Fibroblast of pulmonary artery (primary cell): ENCODE results near the gene MARCHF10.
"Not testable (repeated sequence)": the region's sequence is repeated elsewhere in the genome, so short reads cannot be mapped to it uniquely, and the experiment has no call there.

Experiments
- DNase-seq: peaks from one replicate; pipeline ENCODE4 v3.0.0-alpha.2; 2010; ENCODE audit warnings: low read depth
- H3K4me3 ChIP-seq: replicated peaks from 2 replicates; pipeline ENCODE4 v1.5.1; 2011; ENCODE audit warnings: low read depth, mild to moderate bottlenecking, control low read depth, low read length, moderate library complexity
- TF ChIP-seq, protein P1 (sequence below): IDR thresholded peaks from 2 replicates; pipeline ENCODE4 v1.5.1; 2011; ENCODE audit warnings: mild to moderate bottlenecking, control low read depth, low read length, inconsistent platforms; ENCODE audit errors: missing control alignments

The MARCHF10 gene, protein sequence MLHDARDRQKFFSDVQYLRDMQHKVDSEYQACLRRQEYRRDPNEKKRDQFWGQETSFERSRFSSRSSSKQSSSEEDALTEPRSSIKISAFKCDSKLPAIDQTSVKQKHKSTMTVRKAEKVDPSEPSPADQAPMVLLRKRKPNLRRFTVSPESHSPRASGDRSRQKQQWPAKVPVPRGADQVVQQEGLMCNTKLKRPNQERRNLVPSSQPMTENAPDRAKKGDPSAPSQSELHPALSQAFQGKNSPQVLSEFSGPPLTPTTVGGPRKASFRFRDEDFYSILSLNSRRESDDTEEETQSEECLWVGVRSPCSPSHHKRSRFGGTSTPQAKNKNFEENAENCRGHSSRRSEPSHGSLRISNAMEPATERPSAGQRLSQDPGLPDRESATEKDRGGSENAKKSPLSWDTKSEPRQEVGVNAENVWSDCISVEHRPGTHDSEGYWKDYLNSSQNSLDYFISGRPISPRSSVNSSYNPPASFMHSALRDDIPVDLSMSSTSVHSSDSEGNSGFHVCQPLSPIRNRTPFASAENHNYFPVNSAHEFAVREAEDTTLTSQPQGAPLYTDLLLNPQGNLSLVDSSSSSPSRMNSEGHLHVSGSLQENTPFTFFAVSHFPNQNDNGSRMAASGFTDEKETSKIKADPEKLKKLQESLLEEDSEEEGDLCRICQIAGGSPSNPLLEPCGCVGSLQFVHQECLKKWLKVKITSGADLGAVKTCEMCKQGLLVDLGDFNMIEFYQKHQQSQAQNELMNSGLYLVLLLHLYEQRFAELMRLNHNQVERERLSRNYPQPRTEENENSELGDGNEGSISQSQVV

DNA sequence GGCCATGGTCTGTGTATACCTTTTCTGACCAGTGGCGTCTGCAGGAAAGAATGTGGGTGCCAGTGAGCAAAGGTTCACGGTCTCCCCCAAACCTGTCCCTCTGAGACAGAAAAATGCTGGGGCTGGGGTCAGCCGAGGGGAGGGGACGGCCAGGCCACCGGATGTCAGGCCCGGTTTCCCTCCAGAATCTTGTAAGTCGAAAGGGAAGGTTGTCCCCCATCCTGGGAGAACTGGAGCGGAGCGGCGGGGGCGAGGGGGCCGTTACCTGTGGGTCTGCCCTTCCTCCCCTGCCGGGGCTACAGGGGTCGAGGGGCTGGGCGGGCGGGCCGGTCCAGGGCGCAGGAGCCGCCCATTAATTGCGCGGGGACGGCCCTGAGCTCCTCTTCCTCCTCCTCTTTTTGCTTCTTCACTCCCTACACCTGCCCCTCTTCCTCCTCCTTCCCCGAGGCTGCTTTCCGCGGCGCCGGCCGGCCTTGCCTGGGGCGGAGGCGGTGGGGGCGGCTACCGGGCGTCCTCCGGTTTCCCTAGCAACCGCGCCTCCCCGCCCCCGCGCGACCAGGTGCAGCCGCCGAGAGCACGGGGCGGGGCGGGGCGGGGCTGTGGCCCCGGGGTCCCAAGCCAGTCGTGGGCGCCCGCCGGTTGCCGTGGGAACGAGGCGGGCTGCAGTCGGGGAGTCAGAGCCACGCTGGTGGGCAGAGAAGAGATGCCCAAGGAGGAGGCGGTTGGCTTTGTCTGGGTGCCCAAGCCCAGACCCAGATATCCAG lies at the start of gene MARCHF10:
TSS of gene MARCHF10 (minus strand) at position 503 of the 764 bp plus-strand sequence. CDS start 6,579 bp downstream, outside the sequence.
- peak within 1 kb of the TSS; percentile 5 for H3K4me3 ChIP-seq
- TF ChIP-seq, protein P1, sequence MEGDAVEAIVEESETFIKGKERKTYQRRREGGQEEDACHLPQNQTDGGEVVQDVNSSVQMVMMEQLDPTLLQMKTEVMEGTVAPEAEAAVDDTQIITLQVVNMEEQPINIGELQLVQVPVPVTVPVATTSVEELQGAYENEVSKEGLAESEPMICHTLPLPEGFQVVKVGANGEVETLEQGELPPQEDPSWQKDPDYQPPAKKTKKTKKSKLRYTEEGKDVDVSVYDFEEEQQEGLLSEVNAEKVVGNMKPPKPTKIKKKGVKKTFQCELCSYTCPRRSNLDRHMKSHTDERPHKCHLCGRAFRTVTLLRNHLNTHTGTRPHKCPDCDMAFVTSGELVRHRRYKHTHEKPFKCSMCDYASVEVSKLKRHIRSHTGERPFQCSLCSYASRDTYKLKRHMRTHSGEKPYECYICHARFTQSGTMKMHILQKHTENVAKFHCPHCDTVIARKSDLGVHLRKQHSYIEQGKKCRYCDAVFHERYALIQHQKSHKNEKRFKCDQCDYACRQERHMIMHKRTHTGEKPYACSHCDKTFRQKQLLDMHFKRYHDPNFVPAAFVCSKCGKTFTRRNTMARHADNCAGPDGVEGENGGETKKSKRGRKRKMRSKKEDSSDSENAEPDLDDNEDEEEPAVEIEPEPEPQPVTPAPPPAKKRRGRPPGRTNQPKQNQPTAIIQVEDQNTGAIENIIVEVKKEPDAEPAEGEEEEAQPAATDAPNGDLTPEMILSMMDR = no peak
- no peak for DNase-seq

DNA sequence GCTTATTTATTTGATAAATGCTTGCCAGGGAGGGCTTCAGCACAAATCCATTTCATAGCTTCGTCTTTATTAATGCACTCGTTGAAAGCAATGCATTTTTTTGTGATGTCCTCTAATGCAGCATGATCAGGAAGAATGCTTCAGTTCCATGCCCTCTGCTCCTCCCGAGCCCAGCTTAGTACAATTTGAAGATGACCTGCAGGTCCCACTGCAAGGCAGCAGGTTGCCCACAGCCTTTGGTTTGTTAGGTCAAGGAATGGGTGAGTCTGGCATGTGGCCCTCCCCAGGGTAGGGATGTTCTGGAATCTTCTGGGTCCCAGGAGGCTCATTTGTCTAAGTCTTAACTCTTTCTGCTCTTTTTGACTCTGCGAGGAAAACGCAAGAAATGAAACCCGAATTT lies 49.4 kb upstream of the MARCHF10 start:
- TF ChIP-seq, protein P1 = no peak
- DNase-seq = no peak
- no peak overlapping the region for H3K4me3 ChIP-seq

DNA sequence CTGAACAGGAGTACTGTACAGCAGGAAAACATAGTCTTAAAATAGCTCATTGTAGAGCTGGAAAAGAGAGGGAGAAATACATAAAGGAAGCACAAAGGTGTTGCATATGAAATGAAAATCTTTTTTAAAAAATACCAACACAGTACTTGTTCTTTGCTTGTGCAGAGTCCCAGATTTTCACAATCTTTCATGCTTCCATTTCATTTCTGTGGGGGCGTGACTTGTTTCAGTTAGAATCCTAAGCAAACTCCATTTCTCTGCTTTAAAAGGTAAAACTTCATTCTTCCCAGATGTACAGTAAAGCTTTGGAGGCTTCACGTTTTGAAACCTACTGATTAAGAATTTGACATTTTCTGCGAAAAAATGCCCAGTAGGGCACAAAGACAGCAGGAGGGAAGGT lies 48.5 kb upstream of the MARCHF10 start:
- H3K4me3 ChIP-seq = no peak overlapping the region
- DNase-seq = no peak
- TF ChIP-seq, protein P1 = no peak

DNA sequence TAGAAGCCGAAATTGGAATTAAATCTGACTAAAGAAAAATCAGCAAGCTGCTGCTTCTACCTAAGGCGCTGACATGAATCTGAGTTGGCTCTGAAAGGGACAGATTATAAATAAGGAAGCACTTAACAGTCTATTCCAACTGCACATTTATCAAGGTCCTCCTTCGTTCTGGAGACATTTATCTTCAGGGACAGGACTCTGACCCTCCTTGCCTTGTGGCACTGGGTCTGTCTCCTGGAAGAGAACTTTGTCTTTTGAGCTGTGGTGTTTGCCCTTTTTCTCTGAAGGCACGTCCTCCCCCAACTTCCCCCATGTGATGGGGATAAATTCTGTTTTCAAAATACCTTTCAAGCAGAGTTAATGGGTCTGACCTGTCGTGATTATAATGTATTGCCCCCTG lies 47.0 kb upstream of the MARCHF10 start:
- no peak for DNase-seq
- TF ChIP-seq, protein P1 = no peak
- no peak overlapping the region for H3K4me3 ChIP-seq

DNA sequence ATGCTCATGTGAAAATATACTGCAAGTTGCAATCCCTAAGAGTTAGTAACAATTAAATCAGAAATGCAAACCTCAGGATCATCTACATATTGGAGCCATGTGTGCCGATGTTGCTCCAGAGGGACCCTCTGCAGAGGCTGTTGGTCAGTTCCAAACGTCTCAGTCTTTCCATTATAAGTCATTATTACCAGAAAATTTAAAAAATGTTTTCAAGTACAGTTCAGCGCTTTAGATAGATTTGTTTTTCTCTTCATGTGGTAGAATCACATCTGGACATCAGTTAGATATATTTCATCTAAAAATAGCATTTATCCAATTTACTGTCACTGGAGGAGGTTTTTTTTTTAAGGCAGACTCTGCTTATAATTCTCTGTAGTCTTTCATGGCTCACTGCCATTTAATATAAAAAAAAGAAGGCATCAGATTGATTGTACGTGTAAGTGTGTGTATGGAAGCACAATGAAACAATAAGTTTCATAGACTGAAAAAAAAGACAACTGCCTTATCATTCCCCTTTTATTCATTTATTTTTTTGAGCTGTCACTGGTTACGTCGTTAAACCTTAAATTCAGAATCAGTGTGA lies 46.1 kb upstream of the MARCHF10 start:
- TF ChIP-seq, protein P1 = no peak
- no peak for DNase-seq
- H3K4me3 ChIP-seq = no peak overlapping the region

DNA sequence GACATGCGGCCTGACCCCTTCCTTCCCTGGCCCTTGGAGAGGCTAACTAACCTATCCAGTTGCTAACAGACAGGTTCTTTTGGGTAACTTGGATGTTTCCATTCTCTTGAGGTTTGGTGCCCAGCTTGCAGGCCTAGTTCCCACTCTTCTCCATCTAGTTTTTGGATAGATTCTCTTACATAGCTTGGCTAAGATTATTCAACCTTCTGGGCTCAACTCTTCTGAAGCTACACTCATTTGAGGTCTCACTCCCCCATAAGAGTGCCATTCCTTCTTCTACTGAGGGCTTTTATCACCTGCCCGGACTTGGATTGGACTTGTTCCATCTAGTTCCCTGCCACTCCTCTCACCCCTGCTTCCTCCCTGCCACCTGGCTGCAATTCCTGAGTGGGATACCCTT lies 44.1 kb upstream of the MARCHF10 start:
- no peak for DNase-seq
- H3K4me3 ChIP-seq = no peak overlapping the region
- TF ChIP-seq, protein P1 = no peak

DNA sequence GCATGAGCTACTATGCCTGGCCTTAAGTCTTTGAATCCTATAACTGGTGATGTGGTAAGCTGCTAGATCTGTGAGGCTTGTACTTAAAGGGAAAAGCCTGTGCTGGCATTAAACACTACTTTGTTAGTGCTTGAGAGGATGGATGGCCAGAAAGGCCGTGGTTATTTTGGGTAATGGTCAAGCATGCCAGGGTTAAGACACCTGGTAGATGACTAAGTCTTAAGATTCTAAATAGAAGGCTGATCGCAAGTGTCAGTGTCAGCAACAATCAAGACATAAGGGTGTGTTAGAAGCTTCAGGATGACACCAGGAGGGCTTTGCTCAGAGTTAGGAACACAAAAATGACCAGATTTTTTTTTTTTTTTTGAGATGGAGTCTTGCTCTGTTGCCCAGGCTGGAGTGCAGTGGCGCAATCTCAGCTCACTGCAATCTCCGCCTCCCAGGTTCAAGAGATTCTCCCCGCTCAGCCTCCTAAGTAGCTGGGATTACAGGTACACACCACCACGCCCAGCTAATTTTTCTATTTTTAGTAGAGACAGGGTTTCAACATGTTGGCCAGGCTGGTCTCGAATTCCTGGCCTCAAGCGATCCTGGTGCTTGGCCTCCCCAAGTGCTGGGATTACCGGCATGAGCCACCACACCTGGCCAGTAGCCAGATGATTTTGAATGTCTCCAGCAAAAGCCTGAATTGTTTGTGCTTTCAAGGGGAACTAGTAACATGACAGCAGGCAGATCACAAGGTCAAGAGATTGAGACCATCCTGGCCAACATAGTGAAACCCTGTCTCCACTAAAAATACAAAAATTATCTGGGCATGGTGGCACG lies 41.7 kb upstream of the MARCHF10 start:
- not testable (repeated sequence) for DNase-seq, H3K4me3 ChIP-seq
